ENCODE results near the gene ADAMTS8. TPM values are rescaled to one million over a fixed set of nuclear protein-coding genes. Genes with fewer than 3 reads are reported as not detected.

The ADAMTS8 gene
- total and polyA plus RNA-seq, 2 donors (not counting 3 experiments of a cell fraction or from before 2014, with no cell fraction given): not detected

DNA sequence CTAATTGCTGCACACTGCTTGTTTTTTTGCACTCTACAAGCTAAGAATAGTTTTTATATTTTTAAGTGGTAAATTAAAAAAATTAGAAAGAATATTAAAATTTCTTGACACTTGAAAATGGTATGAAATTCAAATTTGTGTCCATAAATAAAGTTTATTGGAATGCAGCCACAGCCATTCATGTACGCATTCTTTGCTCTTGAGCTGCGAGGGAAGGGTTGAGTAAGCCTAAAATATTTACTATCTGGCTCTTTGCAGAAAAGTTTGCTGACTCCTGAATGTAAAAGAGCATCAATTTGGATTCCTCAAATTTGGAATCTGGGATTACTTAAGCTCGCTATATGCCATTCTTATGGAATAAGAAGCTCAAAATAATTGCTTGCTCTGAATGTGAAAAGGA lies 3.4 kb upstream of the ADAMTS8 start:
- Histone ChIP-seq H3K4me3 (replicated peaks in 1 of 3; ENCODE audit: insufficient read depth in 1 of 3, low read depth in 1 of 3, low read length in 3 of 3) (no peak overlapping the region), H3K4me2 (ENCODE audit: insufficient read depth, low read length) (no peak overlapping the region), H3K36me3 (ENCODE audit: control insufficient read depth in 2 of 2, extremely low read depth in 1 of 2, insufficient read depth in 2 of 2, low read length in 2 of 2) (no peaks in the 10 kb centered on the region), H3K79me2 (ENCODE audit: control insufficient read depth, insufficient read depth, low read length) (no peaks in the 10 kb centered on the region), H3K4me1 (ENCODE audit: control insufficient read depth, extremely low read depth, insufficient read depth, low read length) (no peaks in the 10 kb centered on the region), H3K9me1 (replicated peaks; ENCODE audit: control insufficient read depth, extremely low read depth, insufficient read depth, low read length) (no peaks in the 10 kb centered on the region), H4K20me1 (replicated peaks; ENCODE audit: control insufficient read depth, extremely low read depth, insufficient read depth, low read length) (no peaks in the 10 kb centered on the region), H3K27ac (ENCODE audit: insufficient read depth, low read depth, low read length) (no peak overlapping the region), H3K9me3 (replicated peaks; ENCODE audit: control insufficient read depth, insufficient read depth, low read length) (no peaks in the 10 kb centered on the region), H3K9ac (replicated peaks; ENCODE audit: extremely low read depth, insufficient read depth, low read length) (no peak overlapping the region), H2AFZ (ENCODE audit: low read depth, low read length) (no peak overlapping the region), H3K27me3 (ENCODE audit: control insufficient read depth in 2 of 2, insufficient read depth in 2 of 2, low read length in 2 of 2) (peaks cover 30 to 37% of the 10 kb centered on the region in 2 experiments)
- dilution Hi-C loops (cut with MboI; ENCODE audit: extremely low pct_ligation_motif_present, low sequenced_read_pairs) (loop anchor here (25.0 kb wide), 1 partner anchor 430 kb away; no protein-coding TSS in a partner anchor), intact Hi-C loops (cut with micrococcal nuclease) (loop anchor here (1.0 to 5.0 kb wide), 4 partner anchors 120 to 1242 kb away; partner anchors contain the start of genes SNX19 and ZBTB44)
- DNase-seq (ENCODE audit: low read depth, low spot score) (no peak), FAIRE-seq (no peak)
- TF ChIP-seq MYC (IDR thresholded peaks at IDR 0.05; ENCODE audit: low read depth, low read length) (no peak), FOS (IDR thresholded peaks at IDR 0.05; ENCODE audit: borderline replicate concordance, insufficient read depth, low read length) (no peak)
- POLR2A ChIA-PET: interaction anchor here (0.5 to 0.7 kb wide), 2 partner anchors 125 to 430 kb away, joined by 3 read pairs; no protein-coding TSS in a partner anchor
- BruUV-seq (replicated peaks): no TSS peak
- CTCF ChIA-PET: interaction anchor here (1.0 to 12.3 kb wide), 32 partner anchors 10 to 1257 kb away, joined by 3 to 464 read pairs (median 6); partner anchors contain the start of genes ADAMTS15 and SNX19

DNA sequence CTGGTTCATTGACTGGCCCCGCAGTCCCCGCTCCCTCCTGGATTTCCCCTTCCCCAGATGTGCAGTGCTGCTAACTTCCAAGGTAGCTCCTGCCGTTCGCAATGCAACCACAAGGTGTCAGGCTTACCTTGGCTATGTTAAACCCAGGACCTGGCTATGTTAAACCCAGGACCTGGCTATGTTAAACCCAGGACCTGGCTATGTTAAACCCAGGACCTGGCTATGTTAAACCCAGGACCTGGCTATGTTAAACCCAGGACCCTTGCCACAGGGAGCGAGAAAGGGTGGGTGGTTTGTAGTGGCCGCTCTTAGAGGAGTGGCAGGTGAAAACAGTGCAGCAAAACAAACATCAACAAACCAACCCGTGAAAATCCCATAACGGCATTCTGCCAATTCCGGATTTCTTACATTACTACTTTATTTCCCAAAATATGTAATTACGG lies 2.9 kb upstream of the ADAMTS8 start:
- dilution Hi-C loops (cut with MboI; ENCODE audit: extremely low pct_ligation_motif_present, low sequenced_read_pairs): loop anchor here (25.0 kb wide), 1 partner anchor 431 kb away; no protein-coding TSS in a partner anchor
- intact Hi-C loops (cut with micrococcal nuclease): loop anchor here (1.0 to 5.0 kb wide), 4 partner anchors 119 to 1243 kb away; partner anchors contain the start of genes SNX19 and ZBTB44
- Histone ChIP-seq H3K79me2 (ENCODE audit: control insufficient read depth, insufficient read depth, low read length) (no peaks in the 10 kb centered on the region), H3K9me1 (replicated peaks; ENCODE audit: control insufficient read depth, extremely low read depth, insufficient read depth, low read length) (no peaks in the 10 kb centered on the region), H3K9ac (replicated peaks; ENCODE audit: extremely low read depth, insufficient read depth, low read length) (no peak overlapping the region), H3K4me2 (ENCODE audit: insufficient read depth, low read length) (no peak overlapping the region), H4K20me1 (replicated peaks; ENCODE audit: control insufficient read depth, extremely low read depth, insufficient read depth, low read length) (no peaks in the 10 kb centered on the region), H3K36me3 (ENCODE audit: control insufficient read depth in 2 of 2, extremely low read depth in 1 of 2, insufficient read depth in 2 of 2, low read length in 2 of 2) (no peaks in the 10 kb centered on the region), H3K4me1 (ENCODE audit: control insufficient read depth, extremely low read depth, insufficient read depth, low read length) (no peaks in the 10 kb centered on the region), H3K27me3 (ENCODE audit: control insufficient read depth in 2 of 2, insufficient read depth in 2 of 2, low read length in 2 of 2) (peaks cover 35 to 41% of the 10 kb centered on the region in 2 experiments), H3K27ac (ENCODE audit: insufficient read depth, low read depth, low read length) (no peak overlapping the region), H3K9me3 (replicated peaks; ENCODE audit: control insufficient read depth, insufficient read depth, low read length) (no peaks in the 10 kb centered on the region), H2AFZ (ENCODE audit: low read depth, low read length) (no peak overlapping the region), H3K4me3 (replicated peaks in 1 of 3; ENCODE audit: insufficient read depth in 1 of 3, low read depth in 1 of 3, low read length in 3 of 3) (no peak overlapping the region)
- POLR2A ChIA-PET: interaction anchor here (0.5 to 0.7 kb wide), 2 partner anchors 124 to 430 kb away, joined by 3 read pairs; no protein-coding TSS in a partner anchor
- CTCF ChIA-PET: interaction anchor here (0.6 to 12.3 kb wide), 42 partner anchors 9 to 1257 kb away, joined by 3 to 464 read pairs (median 4); partner anchors contain the start of genes ADAMTS15 and SNX19
- BruUV-seq (replicated peaks): no TSS peak
- peak; percentile 77 for FAIRE-seq
- peak; percentile 70 for DNase-seq (ENCODE audit: low read depth, low spot score)
- no peak for TF ChIP-seq GATA2 (IDR thresholded peaks at IDR 0.05; ENCODE audit: insufficient read depth, insufficient read length, low read depth, low read length)
- TF ChIP-seq, protein P1, sequence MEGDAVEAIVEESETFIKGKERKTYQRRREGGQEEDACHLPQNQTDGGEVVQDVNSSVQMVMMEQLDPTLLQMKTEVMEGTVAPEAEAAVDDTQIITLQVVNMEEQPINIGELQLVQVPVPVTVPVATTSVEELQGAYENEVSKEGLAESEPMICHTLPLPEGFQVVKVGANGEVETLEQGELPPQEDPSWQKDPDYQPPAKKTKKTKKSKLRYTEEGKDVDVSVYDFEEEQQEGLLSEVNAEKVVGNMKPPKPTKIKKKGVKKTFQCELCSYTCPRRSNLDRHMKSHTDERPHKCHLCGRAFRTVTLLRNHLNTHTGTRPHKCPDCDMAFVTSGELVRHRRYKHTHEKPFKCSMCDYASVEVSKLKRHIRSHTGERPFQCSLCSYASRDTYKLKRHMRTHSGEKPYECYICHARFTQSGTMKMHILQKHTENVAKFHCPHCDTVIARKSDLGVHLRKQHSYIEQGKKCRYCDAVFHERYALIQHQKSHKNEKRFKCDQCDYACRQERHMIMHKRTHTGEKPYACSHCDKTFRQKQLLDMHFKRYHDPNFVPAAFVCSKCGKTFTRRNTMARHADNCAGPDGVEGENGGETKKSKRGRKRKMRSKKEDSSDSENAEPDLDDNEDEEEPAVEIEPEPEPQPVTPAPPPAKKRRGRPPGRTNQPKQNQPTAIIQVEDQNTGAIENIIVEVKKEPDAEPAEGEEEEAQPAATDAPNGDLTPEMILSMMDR (IDR thresholded peaks at IDR 0.05; ENCODE audit: extremely low read depth in 1 of 2, insufficient read depth in 1 of 2, low read depth in 1 of 2, low read length in 2 of 2): peak; percentile 62 to 69

Data from endothelial cell of umbilical vein (primary cell).